Epithelial cell of prostate (primary cell): Measurements from ENCODE around the gene ZNF497.
"Not testable (repeated sequence)": the region's sequence is repeated elsewhere in the genome, so short reads cannot be mapped to it uniquely, and the experiment has no call there.

Experiments used
- DNase-seq: peaks from one replicate; pipeline ENCODE4 v3.0.0-alpha.2; 2011; ENCODE audit warnings: low read depth, low spot score
- H3K27ac ChIP-seq: fragments of 450-650 bp; 2 replicates; pipeline ENCODE4 v1.5.1; 2017; ENCODE audit warnings: mild to moderate bottlenecking

The ZNF497 gene

DNA sequence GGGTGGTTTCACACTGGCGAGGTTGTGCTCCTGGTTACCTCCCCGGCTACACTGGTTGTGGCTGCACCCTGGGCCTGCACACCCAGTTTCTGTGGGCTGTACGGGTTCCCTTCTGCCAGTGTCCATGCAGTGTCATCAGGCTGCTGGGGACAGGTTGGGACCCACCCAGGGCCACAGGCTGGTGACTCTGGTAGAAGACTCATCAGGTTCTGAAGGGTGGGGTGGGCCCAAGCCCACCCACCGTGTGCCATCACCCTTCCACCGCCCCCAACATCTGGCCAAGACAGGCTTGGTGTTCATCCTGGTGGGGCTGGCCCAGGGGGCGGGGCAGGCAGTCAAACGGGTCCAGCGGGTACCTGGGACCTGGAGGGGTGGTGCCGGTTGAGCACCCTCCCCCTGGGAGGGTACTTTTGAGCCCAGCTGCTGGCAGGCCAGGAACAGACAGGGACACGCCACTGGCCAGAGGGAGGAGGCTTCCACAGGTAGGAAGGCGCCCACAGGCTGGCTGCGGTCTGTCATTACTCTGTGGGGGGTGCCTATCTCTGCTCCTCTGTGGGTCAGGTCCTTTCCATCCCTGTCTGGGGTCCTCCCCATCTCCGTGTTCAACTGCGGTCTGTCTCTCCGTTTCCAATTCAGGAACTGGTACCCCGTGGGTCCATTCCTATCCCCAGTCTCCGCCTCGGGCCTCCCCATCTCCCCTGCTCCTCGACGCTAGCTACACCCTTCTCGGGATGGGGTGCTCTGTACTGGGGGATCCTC, 32.8 kb upstream of the ZNF497 start, which contains the start of gene RNF225:
Gene RNF225, plus strand, starts transcription at position 437 of the 759 bp plus-strand sequence. CDS start 434 bp downstream, outside the sequence.
- peak; percentile 53 for DNase-seq
- H3K27ac ChIP-seq: peak within 1 kb of the TSS; percentile 86

DNA sequence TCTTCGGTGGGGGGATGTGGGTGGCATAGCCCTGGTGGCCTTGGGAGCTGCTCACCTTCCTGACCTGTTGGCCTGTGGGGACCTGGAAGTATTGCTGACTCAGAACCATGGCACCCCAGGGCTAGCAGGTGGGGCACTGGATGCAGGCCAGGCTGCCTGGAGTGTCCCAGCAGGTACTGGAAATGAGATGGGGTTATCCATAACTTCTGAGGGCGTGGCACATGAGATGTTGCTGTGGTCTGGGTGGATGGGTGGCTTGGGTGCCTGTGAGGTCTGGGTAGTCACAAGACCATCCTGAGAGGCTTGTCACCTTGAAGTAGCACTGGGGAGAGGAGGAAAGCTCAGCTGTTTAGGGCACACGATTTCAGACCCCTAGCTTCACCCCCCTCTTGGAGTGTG, 32.3 kb upstream of the ZNF497 start:
- peak overlapping the region; percentile 86 for H3K27ac ChIP-seq
- DNase-seq: no peak

DNA sequence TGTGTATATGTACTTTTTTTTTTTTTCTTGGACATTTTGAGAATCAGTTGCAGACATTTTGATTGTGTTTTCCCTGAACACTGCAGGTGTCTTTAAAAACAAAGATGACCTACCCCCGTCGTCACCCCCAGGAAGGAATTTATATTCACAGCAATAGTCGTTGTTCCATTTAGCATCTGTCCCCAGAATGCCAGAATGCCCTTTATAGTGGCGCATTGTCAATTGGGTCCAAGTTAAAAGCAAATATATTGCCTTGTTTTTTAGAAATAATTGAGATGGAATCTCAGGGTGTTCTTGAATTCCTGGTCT, 31.1 kb upstream of the ZNF497 start:
- DNase-seq: no peak
- H3K27ac ChIP-seq: peak overlapping the region; percentile 86

DNA sequence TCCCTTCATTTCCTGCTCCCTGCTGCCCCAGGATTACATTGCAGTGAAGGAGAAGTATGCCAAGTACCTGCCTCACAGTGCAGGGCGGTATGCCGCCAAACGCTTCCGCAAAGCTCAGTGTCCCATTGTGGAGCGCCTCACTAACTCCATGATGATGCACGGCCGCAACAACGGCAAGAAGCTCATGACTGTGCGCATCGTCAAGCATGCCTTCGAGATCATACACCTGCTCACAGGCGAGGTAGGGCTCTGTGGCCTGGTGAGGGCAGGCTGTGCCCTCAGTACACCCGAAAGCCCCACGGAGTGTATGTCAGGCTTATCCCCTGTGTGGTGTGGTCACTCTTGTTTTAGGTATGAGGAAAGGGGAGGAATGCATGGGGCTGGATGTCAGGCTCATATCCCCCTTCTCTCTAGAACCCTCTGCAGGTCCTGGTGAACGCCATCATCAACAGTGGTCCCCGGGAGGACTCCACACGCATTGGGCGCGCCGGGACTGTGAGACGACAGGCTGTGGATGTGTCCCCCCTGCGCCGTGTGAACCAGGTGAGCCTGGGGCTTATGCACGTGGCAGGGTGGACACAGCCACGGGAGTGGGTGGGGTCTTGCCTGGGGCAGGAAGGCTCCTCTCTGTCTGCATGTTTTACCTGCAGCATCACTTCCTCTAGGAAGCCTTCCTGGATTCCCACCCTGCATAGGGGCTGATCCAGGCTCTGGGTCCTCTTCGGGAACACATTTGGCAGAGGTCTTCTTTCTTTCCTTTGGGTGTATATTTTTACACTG, 30.6 kb upstream of the ZNF497 start:
- H3K27ac ChIP-seq: peak overlapping the region; percentile 86
- no peak for DNase-seq

DNA sequence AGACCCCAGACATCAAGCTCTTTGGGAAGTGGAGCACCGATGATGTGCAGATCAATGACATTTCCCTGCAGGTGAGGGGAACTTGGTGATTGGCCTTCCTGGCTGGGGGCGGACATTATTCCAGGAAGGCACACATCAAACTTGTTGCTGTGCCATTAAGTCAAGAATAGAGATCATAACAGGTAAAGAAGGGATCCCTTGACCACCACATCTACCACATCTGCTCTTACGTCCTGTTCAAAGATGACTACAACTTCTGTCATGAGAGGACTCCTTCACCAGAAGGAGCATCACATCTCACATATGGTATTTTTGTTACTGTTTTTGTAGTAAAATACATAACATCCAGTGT, 25.6 kb upstream of the ZNF497 start:
- DNase-seq: no peak
- H3K27ac ChIP-seq: peak overlapping the region; percentile 97

DNA sequence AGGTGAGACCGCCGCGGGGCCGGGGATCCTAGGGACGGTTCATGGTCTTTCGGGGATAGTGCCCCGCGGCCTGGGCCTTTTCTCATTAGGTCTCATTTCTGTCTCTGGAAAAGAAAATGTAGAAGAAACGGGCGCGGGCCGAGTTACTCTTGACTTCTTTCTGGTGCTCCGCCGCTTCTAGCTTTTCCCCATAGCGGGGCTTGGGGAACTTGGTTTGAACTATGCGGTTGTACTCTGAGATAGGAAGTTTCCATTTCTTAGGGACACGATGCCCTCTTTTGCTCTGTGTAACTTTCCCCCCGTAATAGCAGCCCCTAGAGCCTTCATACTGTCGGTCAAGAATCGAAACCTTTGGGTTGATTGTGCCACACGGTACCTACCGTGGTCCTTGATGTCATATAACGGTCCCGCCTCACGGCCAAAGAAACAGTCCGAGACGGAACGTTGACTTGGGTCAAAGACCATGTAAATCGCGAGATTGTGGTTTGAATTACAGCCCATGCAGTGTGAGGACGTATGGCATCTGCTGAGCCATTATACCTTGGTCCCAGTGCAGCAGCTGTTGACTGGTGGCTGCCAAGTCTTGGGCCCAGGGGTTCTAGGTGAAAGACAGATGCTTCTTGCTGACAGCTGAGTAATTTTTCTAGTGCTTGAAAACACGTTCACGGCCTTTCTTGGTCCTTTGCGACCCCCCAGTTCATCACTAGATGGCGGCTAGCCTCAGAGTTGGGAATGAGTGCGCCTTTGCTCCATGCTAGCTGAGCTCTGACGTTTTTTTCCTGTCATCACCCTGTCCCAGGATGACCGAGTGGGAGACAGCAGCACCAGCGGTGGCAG, 25.0 kb upstream of the ZNF497 start:
- peak overlapping the region; percentile 97 for H3K27ac ChIP-seq
- no peak for DNase-seq

DNA sequence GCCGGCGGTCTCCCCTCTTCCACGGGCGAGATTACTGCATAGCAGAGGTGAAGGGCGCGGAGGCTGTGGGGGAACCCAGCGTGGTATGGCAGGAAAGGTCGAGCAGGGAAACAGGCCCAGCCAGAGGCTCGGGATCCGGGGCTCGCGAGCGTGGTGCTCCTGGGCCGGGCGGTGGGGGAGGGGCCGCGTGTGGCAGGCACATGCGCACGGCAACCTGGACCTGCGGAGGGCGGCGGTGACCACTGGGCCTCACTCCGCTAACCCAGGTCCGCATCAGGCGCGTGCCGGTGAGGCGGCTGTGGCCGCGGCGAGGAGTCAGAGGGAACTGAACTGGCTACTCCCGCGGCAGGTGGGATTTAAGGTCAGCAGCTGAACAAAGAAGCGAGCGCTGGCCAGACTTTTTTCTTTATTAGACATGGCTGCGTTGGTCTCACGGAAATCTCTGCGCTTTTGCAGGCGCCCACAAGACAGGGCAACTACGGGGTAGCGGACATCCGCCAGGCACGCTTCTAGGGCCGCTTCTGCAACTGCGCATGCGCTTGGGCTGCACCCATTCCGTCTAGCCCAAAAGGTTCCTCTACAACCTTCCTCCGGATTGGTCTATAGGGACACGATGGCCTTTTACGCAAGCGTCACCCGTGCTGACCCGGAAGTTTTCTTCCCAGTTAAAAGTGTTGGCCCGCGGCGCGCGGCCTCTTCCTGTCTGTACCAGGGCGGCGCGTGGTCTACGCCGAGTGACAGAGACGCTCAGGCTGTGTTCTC, 24.2 kb upstream of the ZNF497 start, which contains the start of gene RPS5:
Gene RPS5, plus strand, starts transcription at position 694 of the 762 bp plus-strand sequence. CDS start 869 bp downstream, outside the sequence.
- peak; percentile 90 for DNase-seq
- H3K27ac ChIP-seq: peak within 1 kb of the TSS; percentile 97

DNA sequence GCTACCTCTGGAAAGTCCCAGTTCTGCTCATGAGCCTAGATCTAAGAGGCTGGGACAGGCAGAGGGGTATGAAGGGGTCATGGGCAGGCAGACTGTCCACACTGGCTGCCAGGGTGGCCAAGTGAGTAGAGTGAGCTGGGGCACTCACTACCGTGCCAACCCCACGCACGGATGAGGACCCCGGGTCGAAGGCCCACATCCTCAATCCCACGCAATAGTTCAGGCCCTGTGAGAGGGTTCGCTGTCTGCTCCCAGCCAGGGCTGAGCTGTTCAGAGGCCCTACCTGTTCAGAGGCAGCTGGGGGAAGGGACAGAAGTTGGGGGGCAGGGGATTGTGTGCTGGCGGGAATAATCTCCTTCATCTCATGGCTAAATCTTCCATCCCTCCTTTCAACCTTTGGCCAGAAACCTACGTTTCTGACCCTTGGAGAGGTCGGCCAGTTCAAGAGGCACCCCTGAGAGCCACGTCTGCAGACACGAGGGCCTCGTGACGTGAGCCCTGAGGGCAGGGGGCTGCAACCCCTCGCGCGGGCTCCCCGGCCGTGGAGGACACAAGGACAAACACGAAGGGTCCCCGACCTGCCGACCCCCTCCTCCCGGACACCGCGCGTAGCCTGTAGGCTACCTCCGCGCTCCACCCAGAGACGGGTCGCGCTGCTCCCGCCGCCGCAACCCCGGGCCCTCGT, 23.5 kb upstream of the ZNF497 start:
- peak overlapping the region; percentile 97 for H3K27ac ChIP-seq
- no peak for DNase-seq

DNA sequence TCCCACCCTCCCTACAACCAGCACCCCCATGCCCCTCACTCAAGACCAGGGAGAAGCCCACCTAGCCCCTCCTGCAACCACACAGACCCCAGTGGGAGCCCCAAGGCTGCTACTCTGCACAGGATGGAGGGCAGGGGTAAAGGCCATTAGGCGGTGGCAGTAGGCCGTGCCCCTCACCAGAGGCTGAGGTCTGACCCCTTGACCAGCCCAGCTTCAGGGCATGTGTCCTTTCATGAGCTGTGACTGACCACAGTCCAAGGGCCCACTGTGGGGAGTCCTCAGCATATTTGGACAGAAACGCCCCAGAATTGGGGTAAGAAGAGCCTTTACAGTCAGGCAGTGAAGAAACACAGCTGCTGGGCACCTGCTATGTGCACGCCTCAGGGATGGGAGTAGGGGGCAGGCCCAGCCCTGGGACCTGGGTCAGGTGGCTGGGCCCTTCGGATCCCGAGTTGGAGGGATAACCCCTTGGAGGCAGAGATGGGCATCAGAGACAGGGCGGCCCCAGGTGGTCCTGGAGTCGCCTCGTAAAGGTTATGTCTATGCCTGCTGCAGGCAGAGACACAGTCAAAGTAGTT, 22.9 kb upstream of the ZNF497 start:
- H3K27ac ChIP-seq: peak overlapping the region; percentile 97

DNA sequence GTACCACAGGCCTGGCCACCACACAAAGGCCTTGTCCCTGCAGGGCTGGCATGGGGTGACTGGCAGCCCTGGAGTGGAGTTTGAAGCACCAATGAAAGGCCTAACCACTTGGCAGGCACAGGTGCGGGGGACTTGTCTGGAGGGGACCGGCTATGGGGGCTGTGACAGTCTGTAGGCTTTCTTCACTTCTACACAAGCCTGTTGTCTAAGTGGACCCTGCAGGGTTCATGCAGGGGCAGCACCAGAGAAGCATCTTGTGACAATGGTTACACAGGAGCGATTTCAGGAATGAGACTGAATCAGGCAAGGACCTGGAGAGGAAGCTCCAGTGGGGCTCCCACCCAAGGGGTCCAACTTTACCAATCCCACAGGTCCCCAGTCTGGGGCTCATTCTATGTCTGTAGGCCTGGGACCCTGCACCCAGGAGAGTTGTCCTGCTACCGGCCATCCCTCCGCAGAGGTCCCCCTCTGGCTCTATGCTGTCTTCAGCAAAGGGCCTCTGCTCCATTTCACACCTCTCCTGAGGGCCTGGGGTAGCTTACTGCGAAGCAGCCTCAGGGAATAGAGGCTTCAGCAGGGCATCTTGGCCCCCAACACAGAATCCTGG, 20.5 kb upstream of the ZNF497 start:
- H3K27ac ChIP-seq: no peak overlapping the region
- no peak for DNase-seq

More for the DNA sequence above, 22.9 kb upstream of the ZNF497 start:
- DNase-seq: no peak

DNA sequence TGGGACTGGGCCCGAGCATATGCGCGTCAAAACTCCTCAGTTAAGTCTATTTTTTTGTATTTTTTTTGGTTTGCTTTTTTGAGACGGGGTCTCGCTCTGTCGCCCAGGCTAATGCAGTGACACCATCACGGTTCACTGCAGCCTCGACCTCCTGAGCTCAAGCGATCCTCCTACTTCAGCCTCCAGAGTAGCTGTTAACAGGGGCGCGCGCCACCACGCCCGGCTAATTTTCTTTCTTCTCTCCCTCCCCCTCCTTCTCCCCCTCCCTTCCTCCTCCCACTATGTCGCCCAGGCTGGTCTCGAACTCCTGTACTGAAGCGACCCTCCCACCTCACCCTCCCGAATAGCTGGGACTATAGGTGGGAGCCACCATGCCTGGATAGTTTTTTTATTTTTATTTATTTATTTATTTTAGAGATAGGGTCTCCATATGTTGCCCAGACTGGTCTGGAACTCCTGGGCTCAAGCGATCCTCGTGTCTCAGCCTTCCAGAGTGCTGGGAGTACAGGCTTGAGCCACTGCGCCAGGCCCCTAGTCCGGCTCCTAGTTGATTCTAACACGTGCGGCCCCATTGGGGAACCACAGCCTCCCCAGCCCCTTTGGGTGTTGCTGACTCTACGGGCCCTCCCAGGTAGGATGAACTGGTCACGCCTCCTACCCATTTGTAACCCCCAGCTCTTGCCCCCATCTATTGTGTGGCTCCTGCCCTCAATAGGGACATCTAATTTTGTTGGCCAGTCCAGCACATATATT, 19.1 kb upstream of the ZNF497 start:
- H3K27ac ChIP-seq: peak overlapping the region; percentile 71
- DNase-seq: no peak

DNA sequence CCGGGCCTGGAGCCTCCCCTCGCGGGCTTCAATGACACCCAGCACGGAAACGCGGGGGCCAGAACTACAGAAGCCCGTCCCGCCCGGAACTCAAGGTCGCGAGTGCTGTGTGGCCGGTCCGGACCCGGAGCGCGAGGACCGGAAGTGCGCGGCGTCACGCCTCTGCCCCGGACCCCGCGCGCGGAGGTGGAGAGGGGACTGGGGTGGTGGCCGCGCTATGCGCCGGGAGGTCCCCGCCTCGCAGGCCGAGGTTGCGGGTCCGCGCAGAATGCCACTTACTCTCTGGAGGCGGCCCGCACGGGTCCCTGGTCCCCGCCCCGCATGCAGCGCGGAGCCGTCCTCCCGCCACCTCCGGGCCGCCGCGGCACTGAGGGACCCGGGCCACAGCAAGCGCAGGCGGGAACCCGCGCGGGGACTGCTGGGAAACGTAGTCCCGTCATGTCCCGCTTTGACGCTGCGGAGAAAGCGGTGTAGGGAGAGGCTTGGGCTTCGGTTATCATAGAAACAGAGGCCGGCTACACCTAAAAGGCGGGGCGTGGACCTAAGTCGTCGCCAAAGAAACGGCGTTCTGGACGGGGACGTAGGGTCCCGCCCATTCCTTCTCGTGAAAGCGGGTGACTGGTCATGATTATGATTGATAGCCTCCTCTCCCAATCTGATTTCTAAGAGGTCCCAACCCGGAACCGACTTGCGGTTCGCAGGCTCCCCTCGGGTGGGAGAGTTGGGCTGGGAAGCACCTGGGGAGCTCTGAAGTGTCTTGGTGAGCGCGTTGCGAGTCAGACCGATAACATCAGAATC, 18.3 kb upstream of the ZNF497 start, which contains the start of gene ZNF837:
Gene ZNF837, minus strand, starts transcription at position 369 of the 798 bp plus-strand sequence. CDS start 11,698 bp downstream, outside the sequence.
- peak; percentile 100 for DNase-seq
- peak within 1 kb of the TSS; percentile 71 for H3K27ac ChIP-seq

DNA sequence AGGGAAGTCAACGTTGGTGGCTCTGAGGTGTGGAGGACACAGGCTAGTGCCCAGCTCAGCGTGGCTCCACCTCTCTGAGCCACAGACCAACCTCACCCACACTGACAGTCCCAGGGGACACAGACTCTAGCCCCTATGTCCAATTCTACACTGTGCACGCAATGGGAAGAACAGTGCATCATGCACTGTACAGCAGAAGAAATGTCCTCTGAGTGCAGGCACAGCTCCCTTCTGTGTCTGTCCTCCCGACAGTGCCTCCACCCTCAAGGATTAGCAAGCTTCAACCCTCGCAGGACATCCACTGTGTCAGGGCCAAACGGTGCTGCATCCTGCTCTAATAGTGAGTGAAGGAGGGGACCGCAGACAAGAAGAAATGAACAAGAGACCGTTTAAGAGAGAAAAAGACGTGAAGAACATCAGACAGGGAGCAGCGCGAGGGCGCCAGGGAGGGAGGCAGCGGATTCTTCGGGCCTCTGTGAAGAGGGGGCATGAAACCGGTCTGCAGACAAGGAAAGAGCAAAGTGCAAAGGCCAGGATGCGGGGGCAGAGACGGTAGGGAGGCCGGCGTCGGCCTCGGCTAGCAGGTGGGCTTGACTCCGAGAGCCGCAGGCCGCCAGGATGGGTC, 17.6 kb upstream of the ZNF497 start:
- peak overlapping the region; percentile 71 for H3K27ac ChIP-seq
- DNase-seq: no peak

DNA sequence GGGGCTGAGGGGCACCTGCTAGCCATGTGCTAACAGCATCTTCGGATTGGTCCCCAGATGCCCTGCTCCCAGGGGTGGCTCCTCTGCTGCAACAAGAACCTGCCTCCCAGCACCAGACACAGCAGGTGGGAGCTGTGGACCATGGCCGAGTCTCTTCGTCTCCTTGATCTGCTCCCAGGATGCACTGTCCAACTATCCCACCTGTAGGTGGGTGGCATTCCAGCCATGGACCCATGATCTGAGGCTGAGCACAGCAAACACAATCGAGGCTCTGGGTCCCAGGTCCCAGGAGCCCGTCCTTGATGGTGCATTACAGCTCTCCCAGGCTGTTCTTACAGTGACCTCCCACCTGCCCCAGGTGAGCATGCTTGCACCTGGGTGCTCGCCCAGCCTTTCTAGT, 16.7 kb upstream of the ZNF497 start:
- no peak overlapping the region for H3K27ac ChIP-seq
- DNase-seq: no peak

DNA sequence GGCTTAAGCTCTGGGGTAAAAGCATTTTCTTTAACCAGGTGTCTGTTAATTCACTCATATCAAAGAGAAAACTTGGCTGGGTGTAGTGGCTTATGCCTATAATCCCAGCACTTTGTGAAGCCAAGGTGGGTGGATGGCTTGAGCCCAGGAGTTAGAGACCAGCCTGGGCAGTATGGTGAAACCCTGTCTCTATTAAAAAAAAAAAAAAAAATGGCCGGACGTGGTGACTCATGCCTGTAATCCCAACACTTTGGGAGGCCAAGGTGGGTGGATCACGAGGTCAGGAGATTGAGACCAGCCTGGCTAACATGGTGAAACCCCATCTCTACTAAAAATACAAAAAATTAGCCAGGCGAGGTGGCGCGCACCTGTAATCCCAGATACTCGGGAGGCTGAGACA, 14.2 kb upstream of the ZNF497 start:
- not testable (repeated sequence) for H3K27ac ChIP-seq, DNase-seq

DNA sequence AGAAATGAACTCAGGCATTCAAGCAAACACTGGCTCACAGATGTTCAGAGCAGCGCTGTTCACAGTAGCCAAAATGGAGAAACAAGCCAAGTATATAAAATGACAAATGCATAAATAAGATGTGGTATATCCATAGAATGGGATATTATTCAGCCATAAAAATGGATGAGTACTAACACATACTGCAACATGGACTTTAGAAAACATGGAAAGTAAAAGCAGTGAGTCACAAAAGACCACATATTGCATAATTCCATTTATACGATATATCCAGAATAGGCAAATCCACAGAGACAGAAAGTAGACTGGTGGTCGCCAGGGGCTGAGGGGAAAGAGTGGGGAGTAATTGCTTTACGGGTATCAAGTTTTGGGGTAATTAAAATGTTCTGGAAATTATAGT, 11.6 kb upstream of the ZNF497 start:
- DNase-seq: no peak
- no peak overlapping the region for H3K27ac ChIP-seq
